Memory B cell (primary cell): ENCODE data around the gene SPAM1.
"Not testable (repeated sequence)": the region's sequence is repeated elsewhere in the genome, so short reads cannot be mapped to it uniquely, and the experiment has no call there.

Experiments used
- ATAC-seq: fragments of 150-1000 bp; cut with Tn5 transposase; 2 replicates; pipeline ENCODE4 v1.10.0; 2021; ENCODE audit warnings: low read depth, mild to moderate bottlenecking, moderate library complexity
- DNase-seq, 2 donors: peaks; one replicate each; pipeline ENCODE4 v3.0.0; 2022; ENCODE audit warnings: low spot score in 2 of 2
- H3K27ac Mint-ChIP-seq: one replicate; pipeline ENCODE4 v1.8.0; 2022; ENCODE audit warnings: mild to moderate bottlenecking, moderate library complexity, mixed read lengths
- H3K27me3 Mint-ChIP-seq: one replicate; pipeline ENCODE4 v1.8.0; 2022; ENCODE audit warnings: mixed read lengths
- H3K36me3 Mint-ChIP-seq: one replicate; pipeline ENCODE4 v1.8.0; 2022; ENCODE audit warnings: mild to moderate bottlenecking, mixed read lengths
- H3K4me1 Mint-ChIP-seq: one replicate; pipeline ENCODE4 v1.8.0; 2022; ENCODE audit warnings: mixed read lengths
- H3K4me3 Mint-ChIP-seq: one replicate; pipeline ENCODE4 v1.8.0; 2022; ENCODE audit warnings: mild to moderate bottlenecking, moderate library complexity, mixed read lengths
- H3K9me3 Mint-ChIP-seq: one replicate; pipeline ENCODE4 v1.8.0; 2022; ENCODE audit warnings: mixed read lengths

Gene SPAM1

DNA sequence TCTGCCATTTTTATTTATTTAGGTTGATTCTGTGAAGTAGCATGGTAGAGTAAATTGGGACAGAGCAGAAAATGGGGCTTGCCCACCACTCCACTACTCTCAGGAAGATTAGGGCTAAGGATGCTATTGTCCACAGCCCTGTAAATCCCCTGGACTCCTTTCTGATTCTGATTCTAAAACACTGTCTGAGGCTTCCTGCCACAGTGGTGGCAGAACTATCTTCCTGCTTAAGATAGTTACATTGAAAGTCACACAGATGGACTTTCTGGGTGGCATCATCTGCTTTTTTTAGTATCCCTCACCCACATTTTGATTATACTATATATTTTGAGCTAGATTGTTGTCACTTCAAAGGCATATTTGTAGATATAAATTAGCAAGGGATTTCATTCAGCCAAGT lies 50.0 kb downstream of the SPAM1 start:
- no peak overlapping the region for H3K27ac Mint-ChIP-seq
- no peak overlapping the region for H3K4me3 Mint-ChIP-seq
- peaks cover 3% of the 10 kb centered on the region for H3K9me3 Mint-ChIP-seq
- no peaks in the 10 kb centered on the region for H3K36me3 Mint-ChIP-seq
- peaks cover 2% of the 10 kb centered on the region for H3K27me3 Mint-ChIP-seq
- no peak for ATAC-seq
- no peak for DNase-seq
- no peaks in the 10 kb centered on the region for H3K4me1 Mint-ChIP-seq

GRCh38 chr7:123977081-123977480 lies 52.0 kb downstream of the SPAM1 start:
- no peak overlapping the region for H3K27ac Mint-ChIP-seq
- ATAC-seq: no peak
- H3K27me3 Mint-ChIP-seq: peaks cover 2% of the 10 kb centered on the region
- H3K4me3 Mint-ChIP-seq: no peak overlapping the region
- no peaks in the 10 kb centered on the region for H3K4me1 Mint-ChIP-seq
- peaks cover 4% of the 10 kb centered on the region for H3K9me3 Mint-ChIP-seq
- DNase-seq: no peak
- H3K36me3 Mint-ChIP-seq: no peaks in the 10 kb centered on the region

- Mint-ChIP-seq H3K9me3 (peaks cover 4% of the 10 kb centered on the region), H3K27me3 (peaks cover 2% of the 10 kb centered on the region), H3K36me3 (no peaks in the 10 kb centered on the region), H3K27ac (no peak overlapping the region), H3K4me1 (no peaks in the 10 kb centered on the region), H3K4me3 (no peak overlapping the region)
- DNase-seq (no peak), ATAC-seq (no peak)
Observed at GRCh38 chr7:123979876-123980275, 54.8 kb downstream of the SPAM1 start.

DNA sequence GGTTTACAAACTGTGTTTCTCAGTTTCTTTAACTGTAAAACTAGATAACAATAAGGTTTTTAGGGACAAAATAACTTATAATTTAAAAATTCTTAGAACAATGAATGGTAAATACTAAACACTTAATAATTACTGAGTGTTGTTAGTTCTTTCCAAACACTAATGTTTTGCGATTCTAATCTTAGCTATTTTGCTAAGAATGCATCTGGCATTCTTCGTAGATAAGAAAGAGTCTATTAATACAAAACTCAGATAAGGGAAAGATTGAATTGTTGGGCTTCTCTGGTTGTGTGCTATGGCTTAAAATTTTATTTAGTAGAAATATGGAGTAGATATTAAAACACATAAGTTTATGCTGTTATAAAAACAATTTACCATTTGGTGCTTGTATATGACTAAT lies 62.4 kb downstream of the SPAM1 start:
- no peak for ATAC-seq
- Mint-ChIP-seq H3K27me3 (peaks cover 2% of the 10 kb centered on the region), H3K27ac (no peak overlapping the region), H3K4me1 (no peaks in the 10 kb centered on the region), H3K9me3 (peaks cover 3% of the 10 kb centered on the region), H3K36me3 (no peaks in the 10 kb centered on the region), H3K4me3 (no peak overlapping the region)
- DNase-seq: no peak

GRCh38 chr7:123992913-123993518 lies 68.0 kb downstream of the SPAM1 start:
- peaks cover 6% of the 10 kb centered on the region for H3K9me3 Mint-ChIP-seq
- peaks cover 2% of the 10 kb centered on the region for H3K27me3 Mint-ChIP-seq
- no peak overlapping the region for H3K4me3 Mint-ChIP-seq

DNA sequence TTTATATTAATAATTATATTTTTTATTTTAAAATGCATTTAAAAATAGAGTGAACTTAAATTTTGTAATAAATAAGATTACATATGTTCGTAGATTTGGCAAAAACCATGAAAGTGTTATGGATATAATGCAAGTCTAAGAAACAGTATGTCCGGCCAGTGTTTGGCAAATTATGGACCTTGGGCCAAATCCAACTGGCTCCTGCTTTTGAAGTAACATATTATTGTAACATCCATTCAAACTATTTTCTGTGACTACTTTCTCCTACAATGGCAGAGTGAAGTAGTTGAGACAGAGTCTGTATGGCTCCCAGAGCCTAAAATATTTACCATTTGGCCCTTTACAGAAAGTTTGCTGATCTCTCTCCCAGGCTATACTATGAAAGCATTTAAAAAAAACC lies 69.0 kb downstream of the SPAM1 start:
- H3K27ac Mint-ChIP-seq: no peak overlapping the region

More at GRCh38 chr7:123992913-123993518, 68.0 kb downstream of the SPAM1 start:
- H3K27ac Mint-ChIP-seq: no peak overlapping the region
- H3K36me3 Mint-ChIP-seq: no peaks in the 10 kb centered on the region
- ATAC-seq (no peak), DNase-seq (no peak)
- H3K4me1 Mint-ChIP-seq: no peaks in the 10 kb centered on the region

GRCh38 chr7:123994449-123994848 lies 69.4 kb downstream of the SPAM1 start:
- Mint-ChIP-seq H3K27me3 (peaks cover 2% of the 10 kb centered on the region), H3K36me3 (no peaks in the 10 kb centered on the region), H3K9me3 (peaks cover 11% of the 10 kb centered on the region), H3K4me3 (no peak overlapping the region), H3K27ac (no peak overlapping the region), H3K4me1 (no peaks in the 10 kb centered on the region)
- ATAC-seq (no peak), DNase-seq (no peak)

More for the DNA sequence above, 69.0 kb downstream of the SPAM1 start:
- Mint-ChIP-seq H3K9me3 (peaks cover 11% of the 10 kb centered on the region), H3K4me3 (no peak overlapping the region), H3K36me3 (no peaks in the 10 kb centered on the region), H3K27me3 (peaks cover 2% of the 10 kb centered on the region), H3K4me1 (no peaks in the 10 kb centered on the region)
- ATAC-seq: no peak
- DNase-seq: no peak

- Mint-ChIP-seq H3K9me3 (peaks cover 8% of the 10 kb centered on the region), H3K4me1 (no peaks in the 10 kb centered on the region), H3K27ac (no peak overlapping the region), H3K4me3 (no peak overlapping the region), H3K27me3 (no peaks in the 10 kb centered on the region), H3K36me3 (no peaks in the 10 kb centered on the region)
- no peak for DNase-seq
- no peak for ATAC-seq
Observed at GRCh38 chr7:123995617-123996326, 70.7 kb downstream of the SPAM1 start.

GRCh38 chr7:123996327-123996625 lies 71.2 kb downstream of the SPAM1 start:
- no peaks in the 10 kb centered on the region for H3K27me3 Mint-ChIP-seq
- ATAC-seq (no peak), DNase-seq (no peak)
- no peaks in the 10 kb centered on the region for H3K4me1 Mint-ChIP-seq
- no peak overlapping the region for H3K27ac Mint-ChIP-seq
- peaks cover 9% of the 10 kb centered on the region for H3K9me3 Mint-ChIP-seq
- H3K36me3 Mint-ChIP-seq: no peaks in the 10 kb centered on the region
- no peak overlapping the region for H3K4me3 Mint-ChIP-seq

DNA sequence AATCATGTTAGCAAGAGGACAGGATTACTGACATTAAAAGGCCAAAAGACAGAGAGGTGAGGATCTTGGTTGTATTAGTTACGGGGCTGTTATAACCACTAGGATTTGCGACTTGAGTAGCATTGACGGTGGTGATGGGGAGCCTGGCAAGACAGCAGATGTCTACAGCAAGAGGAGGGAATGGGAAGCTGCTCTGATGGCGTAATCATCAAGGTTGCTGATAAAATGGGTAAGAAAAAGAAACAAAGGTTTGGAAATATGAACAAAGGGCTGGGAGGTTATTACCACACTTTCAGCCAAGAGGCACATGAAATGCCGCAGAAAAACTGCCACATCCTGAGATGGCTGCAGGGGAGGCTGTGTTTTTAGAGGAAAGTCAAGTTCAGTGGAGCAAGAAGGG lies 73.9 kb downstream of the SPAM1 start:
- H3K27me3 Mint-ChIP-seq: no peaks in the 10 kb centered on the region
- no peaks in the 10 kb centered on the region for H3K36me3 Mint-ChIP-seq
- DNase-seq: no peak
- H3K27ac Mint-ChIP-seq: no peak overlapping the region
- H3K4me1 Mint-ChIP-seq: no peaks in the 10 kb centered on the region
- H3K4me3 Mint-ChIP-seq: no peak overlapping the region
- no peak for ATAC-seq
- peaks cover 11% of the 10 kb centered on the region for H3K9me3 Mint-ChIP-seq

DNA sequence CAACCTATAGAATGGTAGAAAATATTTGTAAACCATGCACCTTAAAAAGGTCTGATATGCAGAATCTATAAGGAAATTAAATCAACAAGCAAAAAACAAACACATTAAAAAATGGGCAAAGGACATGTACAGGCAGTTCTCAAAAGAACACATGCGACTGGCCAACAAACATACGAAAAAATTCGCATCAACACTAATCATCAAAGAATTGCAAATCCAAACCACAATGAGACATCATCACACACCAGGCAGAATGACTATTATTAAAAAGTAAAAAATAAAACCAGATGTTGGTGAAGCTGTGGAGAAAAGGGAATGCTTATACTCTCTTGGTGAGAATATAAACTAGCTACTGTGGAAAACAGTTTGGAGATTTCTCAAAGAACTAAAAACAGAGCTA lies 74.7 kb downstream of the SPAM1 start:
- peaks cover 11% of the 10 kb centered on the region for H3K9me3 Mint-ChIP-seq
- no peaks in the 10 kb centered on the region for H3K4me1 Mint-ChIP-seq
- no peak overlapping the region for H3K27ac Mint-ChIP-seq
- H3K27me3 Mint-ChIP-seq: no peaks in the 10 kb centered on the region
- DNase-seq: no peak
- no peak for ATAC-seq
- H3K36me3 Mint-ChIP-seq: no peaks in the 10 kb centered on the region
- no peak overlapping the region for H3K4me3 Mint-ChIP-seq

DNA sequence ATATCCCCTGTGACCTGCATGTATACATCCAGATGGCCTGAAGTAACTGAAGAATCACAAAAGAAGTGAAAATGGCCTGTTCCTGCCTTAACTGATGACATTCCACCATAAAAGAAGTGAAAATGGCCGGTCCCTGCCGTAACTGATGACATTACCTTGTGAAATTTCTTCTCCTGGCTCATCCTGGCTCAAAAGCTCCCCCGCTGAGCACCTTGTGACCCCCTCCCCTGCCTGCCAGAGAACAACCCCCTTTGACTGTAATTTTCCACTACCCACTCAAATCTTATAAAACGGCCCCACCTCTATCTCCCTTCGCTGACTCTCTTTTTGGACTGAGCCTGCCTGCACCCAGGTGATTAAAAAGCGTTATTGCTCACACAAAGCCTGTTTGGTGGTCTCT lies 83.3 kb downstream of the SPAM1 start:
- H3K27me3 Mint-ChIP-seq, DNase-seq, H3K36me3 Mint-ChIP-seq, H3K27ac Mint-ChIP-seq, ATAC-seq, H3K4me1 Mint-ChIP-seq, H3K9me3 Mint-ChIP-seq, H3K4me3 Mint-ChIP-seq: not testable (repeated sequence)

- no peak for ATAC-seq
- DNase-seq: no peak
- no peaks in the 10 kb centered on the region for H3K4me1 Mint-ChIP-seq
- no peak overlapping the region for H3K4me3 Mint-ChIP-seq
- H3K27me3 Mint-ChIP-seq: no peaks in the 10 kb centered on the region
- no peaks in the 10 kb centered on the region for H3K36me3 Mint-ChIP-seq
- no peak overlapping the region for H3K27ac Mint-ChIP-seq
- H3K9me3 Mint-ChIP-seq: no peaks in the 10 kb centered on the region
Observed at GRCh38 chr7:124009321-124009720, 84.3 kb downstream of the SPAM1 start.
